K562 (cell line): ENCODE data around the gene NKAIN4. TPM values are rescaled to one million over a fixed set of nuclear protein-coding genes. Genes with fewer than 3 reads are reported as not detected.

ENCODE experiments used
- ATAC-seq: fragments of 200-7000 bp; cut with Tn5 transposase; 3 replicates; pipeline ENCODE4 v1.9.1; 2020; ENCODE audit warnings: moderate library complexity
- BruUV-seq: library from RNA; stranded (reverse); fragments of 400-500 nt; replicated peaks from 2 replicates; lab custom pipeline; 2021; lab: Mats Ljungman, UMichigan
- CTCF ChIA-PET: fragments of 300-600 bp; formaldehyde crosslinking; extraction: SDS; loops from one replicate; lab custom pipeline; 2021; ENCODE audit warnings: low intra/inter-chr PET ratio; lab: Yijun Ruan, JAX
- POLR2A ChIA-PET: fragments of 300-600, 350-650 bp; sonication (Branson Sonifier 250); formaldehyde crosslinking; extraction: SDS; loops from one replicate; lab custom pipeline; 2021; ENCODE audit warnings: antibody characterized with exemption, inconsistent platforms; lab: Yijun Ruan, JAX
- DNase-seq, 4 experiments: peaks; one replicate each; pipeline versions ENCODE4 v3.0.0 to v3.0.0-alpha.2; 2011 to 2018; ENCODE audit warnings: low spot score in 3 of 4, mixed read lengths in 3 of 4; ENCODE audit errors: extremely low read depth in 1 of 4
- FAIRE-seq: peaks from 2 replicates; lab custom pipeline; 2011; peaks lifted over from hg19 to GRCh38; lab: Jason Lieb, UNC
- H2AFZ ChIP-seq: 2 replicates; pipeline ENCODE4 v1.6.0; 2011; ENCODE audit warnings: low read depth, low read length, control low read depth, inconsistent platforms
- H3K27ac ChIP-seq: fragments of 200-600 bp; 3 replicates; pipeline ENCODE4 v1.8.0; 2011; ENCODE audit warnings: low read depth, mild to moderate bottlenecking, control low read depth, inconsistent platforms, low read length, moderate library complexity, mixed read lengths; ENCODE audit errors: extremely low read depth
- H3K27me3 ChIP-seq, 2 experiments: fragments of 300-600 bp in 1 of 2; 2 replicates in 1 of 2; 3 replicates in 1 of 2; pipeline versions ENCODE4 v1.6.0 to v1.8.0; 2011; ENCODE audit warnings: inconsistent platforms in 2 of 2, low read length in 2 of 2, mild to moderate bottlenecking in 1 of 2, mixed read lengths in 1 of 2, moderate library complexity in 1 of 2; ENCODE audit not compliant: control insufficient read depth in 2 of 2, insufficient read depth in 2 of 2
- H3K36me3 ChIP-seq: fragments of 300-600 bp; 3 replicates; pipeline ENCODE4 v1.8.0; 2011; ENCODE audit warnings: mild to moderate bottlenecking, low read length, inconsistent platforms; ENCODE audit not compliant: control insufficient read depth, insufficient read depth
- H3K4me1 ChIP-seq, 2 experiments: fragments of 200-600 bp in 1 of 2; replicated peaks in 1 of 2; 2 replicates in 1 of 2; 3 replicates in 1 of 2; pipeline versions ENCODE4 v1.5.1 to v1.8.0; 2011; ENCODE audit warnings: inconsistent platforms in 2 of 2, low read length in 2 of 2, mild to moderate bottlenecking in 1 of 2, mixed read lengths in 1 of 2, moderate library complexity in 1 of 2; ENCODE audit not compliant: control insufficient read depth in 2 of 2, insufficient read depth in 2 of 2
- H3K4me2 ChIP-seq: 2 replicates; pipeline ENCODE4 v1.6.1; 2011; ENCODE audit warnings: low read length, control low read depth, inconsistent platforms, mixed read lengths; ENCODE audit not compliant: insufficient read depth
- H3K4me3 ChIP-seq: fragments of 200-600 bp; sonication (generic), shearing (Covaris generic); 2 replicates; pipeline ENCODE4 v1.5.1; 2016; ENCODE audit warnings: control low read depth, inconsistent platforms
- H3K79me2 ChIP-seq: fragments of 200-600 bp; 3 replicates; pipeline ENCODE4 v1.8.0; 2011; ENCODE audit warnings: low read length, inconsistent platforms; ENCODE audit not compliant: control insufficient read depth, insufficient read depth
- H3K9ac ChIP-seq, 2 experiments: 2 replicates each; pipeline versions ENCODE4 v1.6.0 to v1.6.1; 2011; ENCODE audit warnings: low read depth in 2 of 2, low read length in 2 of 2, control low read depth in 1 of 2, inconsistent platforms in 1 of 2, mild to moderate bottlenecking in 1 of 2, mixed read lengths in 1 of 2; ENCODE audit not compliant: insufficient read depth in 1 of 2
- H3K9me1 ChIP-seq: one replicate; pipeline ENCODE4 v1.6.0; 2011; ENCODE audit warnings: inconsistent platforms, mild to moderate bottlenecking, low read length, moderate library complexity; ENCODE audit not compliant: control insufficient read depth, insufficient read depth
- H3K9me3 ChIP-seq: replicated peaks from 2 replicates; pipeline ENCODE4 v1.5.1; 2011; ENCODE audit warnings: low read depth, low read length, inconsistent platforms; ENCODE audit not compliant: control insufficient read depth, insufficient read depth
- H4K20me1 ChIP-seq: replicated peaks from 2 replicates; pipeline ENCODE4 v1.6.1; 2011; ENCODE audit warnings: low read length, inconsistent platforms, mixed read lengths; ENCODE audit not compliant: control insufficient read depth, insufficient read depth
- CEBPG ChIP-seq, 3 experiments: fragments of 200-800 bp in 1 of 3; sonication (Bioruptor generic) in 1 of 3; sonication (generic) in 1 of 3; formaldehyde crosslinking in 1 of 3; IDR thresholded peaks in 2 of 3; conservative IDR thresholded peaks in 1 of 3; 2 replicates each; pipeline versions ENCODE4 v1.6.1 to v1.8.0; 2016 to 2022; ENCODE audit warnings: missing compliant biosample characterization in 2 of 3, missing genetic modification characterization in 2 of 3, mild to moderate bottlenecking in 1 of 3, missing genetic modification reagents in 1 of 3
- FOXK1 ChIP-seq: sonication (generic); formaldehyde crosslinking; IDR thresholded peaks from 2 replicates; pipeline ENCODE4 v1.8.0; 2022; ENCODE audit warnings: missing genetic modification reagents, mild to moderate bottlenecking, borderline replicate concordance
- FOXK2 ChIP-seq, 2 experiments: fragments of 450-650 bp; IDR thresholded peaks in 1 of 2; conservative IDR thresholded peaks in 1 of 2; 2 replicates each; pipeline ENCODE4 v1.6.1; 2016; ENCODE audit warnings: low read depth in 2 of 2, mild to moderate bottlenecking in 1 of 2
- MBD2 ChIP-seq: sonication (generic); IDR thresholded peaks from 2 replicates; pipeline ENCODE4 v1.6.1; 2016; ENCODE audit warnings: low read depth, borderline replicate concordance
- NFE2L1 ChIP-seq: fragments of 450-650 bp; IDR thresholded peaks from 2 replicates; pipeline ENCODE4 v1.6.1; 2016; ENCODE audit warnings: missing genetic modification characterization, low read depth, mild to moderate bottlenecking, missing compliant biosample characterization, moderate library complexity, borderline replicate concordance
- RFX7 ChIP-seq: fragments of 250-450 bp; sonication (Bioruptor Pico); IDR thresholded peaks from 2 replicates; pipeline ENCODE4 v1.5.1; 2021; ENCODE audit warnings: mild to moderate bottlenecking
- SETDB1 ChIP-seq: IDR thresholded peaks from one replicate; pipeline ENCODE4 v1.6.1; 2012; ENCODE audit warnings: low read length, control low read depth, inconsistent platforms
- WGBS: fragments of 100-300 bp; shearing (Covaris generic); methylation state at CpG from one replicate; pipeline ENCODE4 v1.1.6; 2016; ENCODE audit warnings: low coverage, mixed read lengths; ENCODE audit not compliant: insufficient coverage; ENCODE audit errors: missing lambda C conversion rate; 5-methylcytosine and 5-hydroxymethylcytosine counted together
- in situ Hi-C: fragments of 300-500 bp; cut with MboI; formaldehyde crosslinking; loops from 4 replicates; pipeline ENCODE4 v1.15.0; 2018; ENCODE audit warnings: inconsistent platforms, mixed read lengths
- intact Hi-C: fragments of 100-400 bp; cut with micrococcal nuclease; formaldehyde crosslinking; loops from 2 replicates; pipeline ENCODE4 v1.14.2; 2022
- polyA plus RNA-seq, 8 experiments: library from polyadenylated mRNA; depleted of rRNA in 4 of 8; stranded (reverse) in 5 of 8; unstranded in 3 of 8; fragments of >200 nt; fragmentation: Nextera tagmentation in 2 of 8; fragmentation: Illumina TruSeq in 1 of 8; extraction: Ambion mirVana in 2 of 8; extraction: Trizol in 1 of 8; gene quantifications; 2 replicates each; pipeline versions ENCODE4 v1.2.1 to v1.2.3, GENCODE V29; 2011 to 2014; ENCODE audit warnings: inconsistent platforms in 1 of 8, missing spikeins in 1 of 8
- total RNA-seq, 7 experiments: library from RNA; depleted of rRNA in 6 of 7; stranded (reverse); fragments of >200 nt in 6 of 7; fragmentation: Illumina TruSeq in 2 of 7; extraction: Trizol in 2 of 7; gene quantifications; 2 replicates each; pipeline versions ENCODE4 v1.2.1 to v1.2.3, GENCODE V29; 2011 to 2021; ENCODE audit warnings: low replicate concordance in 1 of 7
- TF ChIP-seq, protein P1 (sequence below): fragments of 250-450 bp; sonication (Bioruptor Pico); IDR thresholded peaks from 2 replicates; pipeline ENCODE4 v1.8.0; 2022; ENCODE audit warnings: moderate library complexity, mild to moderate bottlenecking, inconsistent platforms
- TF ChIP-seq, protein P2 (sequence below), 2 experiments: IDR thresholded peaks; 2 replicates each; pipeline ENCODE4 v1.6.1; 2012; ENCODE audit warnings: improper control_type of control experiment in 2 of 2, low read depth in 2 of 2, low read length in 2 of 2, borderline replicate concordance in 1 of 2
- TF ChIP-seq, protein P3 (sequence below): fragments of 450-650 bp; IDR thresholded peaks from 2 replicates; pipeline ENCODE4 v1.6.1; 2016; ENCODE audit warnings: low read depth, mild to moderate bottlenecking, moderate library complexity
- TF ChIP-seq, protein P4 (sequence below): sonication (generic); formaldehyde crosslinking; IDR thresholded peaks from 2 replicates; pipeline ENCODE4 v1.8.0; 2022; ENCODE audit warnings: missing genetic modification reagents, mild to moderate bottlenecking, moderate library complexity, borderline replicate concordance
- TF ChIP-seq, protein P5 (sequence below): sonication (generic); formaldehyde crosslinking; IDR thresholded peaks from 2 replicates; pipeline ENCODE4 v1.8.1; 2023; ENCODE audit warnings: mild to moderate bottlenecking, missing genetic modification reagents
- TF ChIP-seq, protein P6 (sequence below): sonication (generic); formaldehyde crosslinking; IDR thresholded peaks from 2 replicates; pipeline ENCODE4 v1.8.1; 2023; ENCODE audit warnings: mild to moderate bottlenecking, missing genetic modification reagents

NKAIN4 gene
- total and polyA plus RNA-seq, 9 of the 15 experiments (the other 6 are each of a cell fraction or from before 2014, with no cell fraction given): not detected

DNA sequence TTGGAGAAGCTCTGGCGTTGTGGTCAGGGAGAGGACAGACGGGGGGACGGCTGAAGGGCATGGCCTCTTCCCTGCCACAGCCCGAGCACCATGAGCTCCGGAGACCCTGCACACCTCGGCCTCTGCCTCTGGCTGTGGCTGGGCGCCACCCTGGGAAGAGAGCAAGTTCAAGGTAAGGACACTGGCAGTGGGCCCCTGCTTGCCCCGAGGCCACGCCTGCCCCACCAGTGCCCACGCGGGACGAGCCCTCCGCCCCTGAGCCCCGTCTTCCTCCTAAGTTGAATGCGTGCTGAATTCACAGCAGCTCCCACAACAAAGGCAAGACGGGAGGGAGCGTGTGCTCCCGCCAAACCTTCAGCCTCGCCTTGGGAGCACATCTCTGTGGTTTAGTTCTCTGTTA is 40.8 kb upstream of the NKAIN4 start:
- FAIRE-seq (no peak), ATAC-seq (no peak), DNase-seq (no peak)
- ChIA-PET CTCF (no interaction called here), POLR2A (interaction anchor here (5.7 kb wide), 1 partner anchor 14 kb away, joined by 28 read pairs; no protein-coding TSS in a partner anchor)
- Histone ChIP-seq H3K9ac (0 out of 4 replicates have a peak overlapping the region, but pooled peaks of 1 of the 2 experiments have one; percentile 20), H3K9me1 (peaks cover 7% of the 10 kb centered on the region), H4K20me1 (peaks cover 31% of the 10 kb centered on the region), H3K27me3 (peaks cover 12 to 38% of the 10 kb centered on the region in 2 experiments; a peak in 4 of 5 replicates), H3K79me2 (no peaks in the 10 kb centered on the region), H3K4me2 (no peak overlapping the region), H3K4me3 (no peak overlapping the region), H3K27ac (no peak overlapping the region), H3K36me3 (0 out of 3 replicates have a peak, but pooled peaks cover 2% of the 10 kb centered on the region), H3K9me3 (no peaks in the 10 kb centered on the region), H3K4me1 (peaks cover 0 to 69% of the 10 kb centered on the region in 2 experiments; a peak in 2 of 5 replicates), H2AFZ (no peak overlapping the region)
- no TSS peak for BruUV-seq
- intact Hi-C loops (no loop called here), in situ Hi-C loops (no loop called here)
- TF ChIP-seq, protein P1, sequence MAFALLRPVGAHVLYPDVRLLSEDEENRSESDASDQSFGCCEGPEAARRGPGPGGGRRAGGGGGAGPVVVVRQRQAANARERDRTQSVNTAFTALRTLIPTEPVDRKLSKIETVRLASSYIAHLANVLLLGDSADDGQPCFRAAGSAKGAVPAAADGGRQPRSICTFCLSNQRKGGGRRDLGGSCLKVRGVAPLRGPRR (CRISPR knock-in tag): no peak
- TF ChIP-seq, protein P2, sequence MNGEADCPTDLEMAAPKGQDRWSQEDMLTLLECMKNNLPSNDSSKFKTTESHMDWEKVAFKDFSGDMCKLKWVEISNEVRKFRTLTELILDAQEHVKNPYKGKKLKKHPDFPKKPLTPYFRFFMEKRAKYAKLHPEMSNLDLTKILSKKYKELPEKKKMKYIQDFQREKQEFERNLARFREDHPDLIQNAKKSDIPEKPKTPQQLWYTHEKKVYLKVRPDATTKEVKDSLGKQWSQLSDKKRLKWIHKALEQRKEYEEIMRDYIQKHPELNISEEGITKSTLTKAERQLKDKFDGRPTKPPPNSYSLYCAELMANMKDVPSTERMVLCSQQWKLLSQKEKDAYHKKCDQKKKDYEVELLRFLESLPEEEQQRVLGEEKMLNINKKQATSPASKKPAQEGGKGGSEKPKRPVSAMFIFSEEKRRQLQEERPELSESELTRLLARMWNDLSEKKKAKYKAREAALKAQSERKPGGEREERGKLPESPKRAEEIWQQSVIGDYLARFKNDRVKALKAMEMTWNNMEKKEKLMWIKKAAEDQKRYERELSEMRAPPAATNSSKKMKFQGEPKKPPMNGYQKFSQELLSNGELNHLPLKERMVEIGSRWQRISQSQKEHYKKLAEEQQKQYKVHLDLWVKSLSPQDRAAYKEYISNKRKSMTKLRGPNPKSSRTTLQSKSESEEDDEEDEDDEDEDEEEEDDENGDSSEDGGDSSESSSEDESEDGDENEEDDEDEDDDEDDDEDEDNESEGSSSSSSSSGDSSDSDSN (IDR thresholded peaks at IDR 0.05; ENCODE audit: borderline replicate concordance in 1 of 2, low read depth in 2 of 2, low read length in 2 of 2): no peak
- TF ChIP-seq, protein P3, sequence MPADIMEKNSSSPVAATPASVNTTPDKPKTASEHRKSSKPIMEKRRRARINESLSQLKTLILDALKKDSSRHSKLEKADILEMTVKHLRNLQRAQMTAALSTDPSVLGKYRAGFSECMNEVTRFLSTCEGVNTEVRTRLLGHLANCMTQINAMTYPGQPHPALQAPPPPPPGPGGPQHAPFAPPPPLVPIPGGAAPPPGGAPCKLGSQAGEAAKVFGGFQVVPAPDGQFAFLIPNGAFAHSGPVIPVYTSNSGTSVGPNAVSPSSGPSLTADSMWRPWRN: no peak
- TF ChIP-seq, protein P4, sequence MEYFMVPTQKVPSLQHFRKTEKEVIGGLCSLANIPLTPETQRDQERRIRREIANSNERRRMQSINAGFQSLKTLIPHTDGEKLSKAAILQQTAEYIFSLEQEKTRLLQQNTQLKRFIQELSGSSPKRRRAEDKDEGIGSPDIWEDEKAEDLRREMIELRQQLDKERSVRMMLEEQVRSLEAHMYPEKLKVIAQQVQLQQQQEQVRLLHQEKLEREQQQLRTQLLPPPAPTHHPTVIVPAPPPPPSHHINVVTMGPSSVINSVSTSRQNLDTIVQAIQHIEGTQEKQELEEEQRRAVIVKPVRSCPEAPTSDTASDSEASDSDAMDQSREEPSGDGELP (CRISPR knock-in tag): no peak
- TF ChIP-seq FOXK1 (no peak), CEBPG (CRISPR knock-in tag; IDR thresholded peaks at IDR 0.05) (no peak), CEBPG (tag; conservative IDR thresholded peaks at IDR 0.05 in 1 of 2, IDR thresholded peaks at IDR 0.05 in 1 of 2) (no peak), FOXK2 (conservative IDR thresholded peaks at IDR 0.05 in 1 of 2, IDR thresholded peaks at IDR 0.05 in 1 of 2; ENCODE audit: low read depth in 2 of 2) (no peak), RFX7 (no peak), SETDB1 (no peak), MBD2 (no peak), NFE2L1 (tag) (no peak)
- TF ChIP-seq, protein P5, sequence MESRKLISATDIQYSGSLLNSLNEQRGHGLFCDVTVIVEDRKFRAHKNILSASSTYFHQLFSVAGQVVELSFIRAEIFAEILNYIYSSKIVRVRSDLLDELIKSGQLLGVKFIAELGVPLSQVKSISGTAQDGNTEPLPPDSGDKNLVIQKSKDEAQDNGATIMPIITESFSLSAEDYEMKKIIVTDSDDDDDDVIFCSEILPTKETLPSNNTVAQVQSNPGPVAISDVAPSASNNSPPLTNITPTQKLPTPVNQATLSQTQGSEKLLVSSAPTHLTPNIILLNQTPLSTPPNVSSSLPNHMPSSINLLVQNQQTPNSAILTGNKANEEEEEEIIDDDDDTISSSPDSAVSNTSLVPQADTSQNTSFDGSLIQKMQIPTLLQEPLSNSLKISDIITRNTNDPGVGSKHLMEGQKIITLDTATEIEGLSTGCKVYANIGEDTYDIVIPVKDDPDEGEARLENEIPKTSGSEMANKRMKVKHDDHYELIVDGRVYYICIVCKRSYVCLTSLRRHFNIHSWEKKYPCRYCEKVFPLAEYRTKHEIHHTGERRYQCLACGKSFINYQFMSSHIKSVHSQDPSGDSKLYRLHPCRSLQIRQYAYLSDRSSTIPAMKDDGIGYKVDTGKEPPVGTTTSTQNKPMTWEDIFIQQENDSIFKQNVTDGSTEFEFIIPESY (CRISPR knock-in tag): no peak
- TF ChIP-seq, protein P6, sequence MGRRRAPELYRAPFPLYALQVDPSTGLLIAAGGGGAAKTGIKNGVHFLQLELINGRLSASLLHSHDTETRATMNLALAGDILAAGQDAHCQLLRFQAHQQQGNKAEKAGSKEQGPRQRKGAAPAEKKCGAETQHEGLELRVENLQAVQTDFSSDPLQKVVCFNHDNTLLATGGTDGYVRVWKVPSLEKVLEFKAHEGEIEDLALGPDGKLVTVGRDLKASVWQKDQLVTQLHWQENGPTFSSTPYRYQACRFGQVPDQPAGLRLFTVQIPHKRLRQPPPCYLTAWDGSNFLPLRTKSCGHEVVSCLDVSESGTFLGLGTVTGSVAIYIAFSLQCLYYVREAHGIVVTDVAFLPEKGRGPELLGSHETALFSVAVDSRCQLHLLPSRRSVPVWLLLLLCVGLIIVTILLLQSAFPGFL (CRISPR knock-in tag): no peak
- 7% methylated on average over 16 of the region's 19 CpGs for WGBS
